ENCODE data around the gene OAT. TPM values are rescaled to one million over a fixed set of nuclear protein-coding genes. Genes with fewer than 3 reads are reported as not detected.

Gene OAT
- total and polyA plus RNA-seq, 2 donors from 2014 or later: 44.1 to 76.6 TPM

DNA sequence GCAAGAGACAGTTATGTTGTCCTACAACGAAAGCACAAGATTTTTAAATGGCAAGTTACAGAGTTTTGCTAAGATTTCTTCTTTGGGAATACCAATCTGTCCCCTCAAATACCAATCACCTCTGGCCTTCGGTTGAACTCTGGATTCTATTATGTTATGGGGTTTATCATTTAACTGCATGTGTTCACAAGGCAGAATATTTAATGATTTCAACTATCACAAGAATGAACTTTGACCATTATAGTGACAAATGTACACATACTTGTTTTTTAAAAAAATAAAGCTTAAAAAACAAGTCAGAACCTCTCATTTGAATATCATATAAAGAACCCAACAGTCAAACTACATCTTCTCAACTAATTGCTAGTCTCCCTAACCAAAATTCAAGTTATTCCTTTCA, 11.3 kb downstream of the OAT start:
- Histone ChIP-seq H3K9me3 (ENCODE audit: control insufficient read depth in 2 of 3, insufficient read depth in 1 of 3, low read length in 3 of 3) (no peaks in the 10 kb centered on the region), H3K27me3 (ENCODE audit: control insufficient read depth, insufficient read depth, low read length) (no peaks in the 10 kb centered on the region), H3K27ac (ENCODE audit: low read depth in 2 of 2, low read length in 2 of 2) (no peak overlapping the region), H3K9ac (ENCODE audit: low read length in 3 of 3) (no peak overlapping the region), H3K36me3 (ENCODE audit: control insufficient read depth in 2 of 3, insufficient read depth in 3 of 3, low read length in 3 of 3) (peaks cover 0 to 30% (median 8%) of the 10 kb centered on the region in 3 donors), H3K4me1 (ENCODE audit: control insufficient read depth in 2 of 3, insufficient read depth in 2 of 3, low read depth in 1 of 3, low read length in 3 of 3) (no peaks in the 10 kb centered on the region), H3K4me3 (ENCODE audit: low read length in 3 of 3) (no peak overlapping the region)
- FAIRE-seq (no peak), DNase-seq (no peak)
- intact Hi-C loops (cut with DNase I): no loop called here
- TF ChIP-seq, protein P1, sequence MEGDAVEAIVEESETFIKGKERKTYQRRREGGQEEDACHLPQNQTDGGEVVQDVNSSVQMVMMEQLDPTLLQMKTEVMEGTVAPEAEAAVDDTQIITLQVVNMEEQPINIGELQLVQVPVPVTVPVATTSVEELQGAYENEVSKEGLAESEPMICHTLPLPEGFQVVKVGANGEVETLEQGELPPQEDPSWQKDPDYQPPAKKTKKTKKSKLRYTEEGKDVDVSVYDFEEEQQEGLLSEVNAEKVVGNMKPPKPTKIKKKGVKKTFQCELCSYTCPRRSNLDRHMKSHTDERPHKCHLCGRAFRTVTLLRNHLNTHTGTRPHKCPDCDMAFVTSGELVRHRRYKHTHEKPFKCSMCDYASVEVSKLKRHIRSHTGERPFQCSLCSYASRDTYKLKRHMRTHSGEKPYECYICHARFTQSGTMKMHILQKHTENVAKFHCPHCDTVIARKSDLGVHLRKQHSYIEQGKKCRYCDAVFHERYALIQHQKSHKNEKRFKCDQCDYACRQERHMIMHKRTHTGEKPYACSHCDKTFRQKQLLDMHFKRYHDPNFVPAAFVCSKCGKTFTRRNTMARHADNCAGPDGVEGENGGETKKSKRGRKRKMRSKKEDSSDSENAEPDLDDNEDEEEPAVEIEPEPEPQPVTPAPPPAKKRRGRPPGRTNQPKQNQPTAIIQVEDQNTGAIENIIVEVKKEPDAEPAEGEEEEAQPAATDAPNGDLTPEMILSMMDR (IDR thresholded peaks at IDR 0.05; ENCODE audit: borderline replicate concordance, extremely low read depth, insufficient read depth): no peak

DNA sequence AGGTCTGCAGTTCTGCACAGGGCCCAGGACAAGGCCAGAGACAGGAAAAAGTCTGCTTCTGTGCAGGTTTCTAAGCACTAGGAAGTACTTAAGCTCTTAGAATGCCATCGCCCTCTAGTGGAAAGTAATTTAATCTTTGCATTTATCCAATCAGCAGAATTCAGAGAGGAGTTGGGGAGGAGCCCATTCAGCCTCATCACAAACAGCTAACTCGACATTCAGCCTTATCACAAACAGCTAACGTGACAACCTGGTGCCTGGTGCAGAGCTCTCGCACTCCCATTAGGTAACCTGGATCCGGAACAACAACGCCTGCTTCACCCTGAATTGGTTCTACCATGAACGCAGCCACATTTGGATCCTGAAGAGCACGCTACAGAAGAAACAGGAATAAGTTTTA, 15.2 kb downstream of the OAT start:
- Histone ChIP-seq H3K36me3 (ENCODE audit: control insufficient read depth in 2 of 3, insufficient read depth in 3 of 3, low read length in 3 of 3) (peaks cover 0 to 45% (median 17%) of the 10 kb centered on the region in 3 donors), H3K4me1 (ENCODE audit: control insufficient read depth in 2 of 3, insufficient read depth in 2 of 3, low read depth in 1 of 3, low read length in 3 of 3) (no peaks in the 10 kb centered on the region), H3K27me3 (ENCODE audit: control insufficient read depth, insufficient read depth, low read length) (no peaks in the 10 kb centered on the region), H3K9ac (ENCODE audit: low read length in 3 of 3) (no peak overlapping the region), H3K4me3 (ENCODE audit: low read length in 3 of 3) (no peak overlapping the region), H3K27ac (ENCODE audit: low read depth in 2 of 2, low read length in 2 of 2) (no peak overlapping the region), H3K9me3 (ENCODE audit: control insufficient read depth in 2 of 3, insufficient read depth in 1 of 3, low read length in 3 of 3) (no peaks in the 10 kb centered on the region)
- TF ChIP-seq, protein P1 (IDR thresholded peaks at IDR 0.05; ENCODE audit: borderline replicate concordance, extremely low read depth, insufficient read depth): peak; percentile 18
- intact Hi-C loops (cut with DNase I): no loop called here
- peak in 2 of 5 donors; percentile 93 for DNase-seq
- FAIRE-seq: no peak

DNA sequence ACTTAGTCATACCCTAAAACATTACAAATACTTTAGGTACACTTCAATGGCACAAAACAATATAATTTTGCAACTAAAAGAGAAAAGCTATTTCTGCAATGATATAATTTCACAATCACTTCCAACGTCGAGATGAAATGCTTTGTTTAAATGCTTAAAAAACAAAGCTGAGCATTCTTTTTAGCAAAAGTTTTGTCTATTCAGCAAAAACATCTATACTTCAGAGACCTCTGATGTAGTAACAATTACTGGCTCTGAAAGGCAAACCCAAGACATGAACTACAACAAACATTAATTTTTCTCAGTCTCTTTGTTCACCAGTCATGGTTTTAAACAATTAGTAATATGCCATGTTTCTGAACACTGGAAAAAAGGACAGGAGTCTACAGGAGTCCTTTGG, 16.4 kb downstream of the OAT start:
- intact Hi-C loops (cut with DNase I): no loop called here
- DNase-seq (no peak), FAIRE-seq (no peak)
- Histone ChIP-seq H3K4me3 (ENCODE audit: low read length in 3 of 3) (no peak overlapping the region), H3K36me3 (ENCODE audit: control insufficient read depth in 2 of 3, insufficient read depth in 3 of 3, low read length in 3 of 3) (peaks cover 0 to 45% (median 17%) of the 10 kb centered on the region in 3 donors), H3K9ac (ENCODE audit: low read length in 3 of 3) (no peak overlapping the region), H3K4me1 (ENCODE audit: control insufficient read depth in 2 of 3, insufficient read depth in 2 of 3, low read depth in 1 of 3, low read length in 3 of 3) (no peaks in the 10 kb centered on the region), H3K27me3 (ENCODE audit: control insufficient read depth, insufficient read depth, low read length) (no peaks in the 10 kb centered on the region), H3K27ac (ENCODE audit: low read depth in 2 of 2, low read length in 2 of 2) (no peak overlapping the region), H3K9me3 (ENCODE audit: control insufficient read depth in 2 of 3, insufficient read depth in 1 of 3, low read length in 3 of 3) (no peaks in the 10 kb centered on the region)
- TF ChIP-seq, protein P1 (IDR thresholded peaks at IDR 0.05; ENCODE audit: borderline replicate concordance, extremely low read depth, insufficient read depth): no peak

DNA sequence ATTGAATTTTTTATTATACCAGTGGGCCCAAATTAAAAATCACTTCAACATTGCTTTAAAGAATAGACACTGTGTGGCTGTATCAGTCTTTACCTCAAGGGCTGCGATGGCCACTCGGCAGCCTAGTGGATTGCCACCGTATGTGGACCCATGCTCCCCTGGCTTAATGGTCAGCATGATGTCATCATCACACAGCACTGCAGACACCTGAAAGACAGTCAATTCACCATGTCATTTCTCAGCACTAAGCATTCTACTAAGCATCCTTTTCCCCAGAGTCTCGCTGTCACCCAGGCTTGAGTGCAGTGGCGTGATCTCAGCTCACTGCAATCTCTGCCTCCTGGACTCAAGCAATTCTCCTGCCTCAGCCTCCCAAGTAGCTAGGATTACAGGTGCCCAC, 17.1 kb downstream of the OAT start:
- FAIRE-seq (no peak), DNase-seq (no peak)
- no peak overlapping the region for H3K27ac ChIP-seq (ENCODE audit: low read depth in 2 of 2, low read length in 2 of 2)
- no peak overlapping the region for H3K4me3 ChIP-seq (ENCODE audit: low read length in 3 of 3)
- no peaks in the 10 kb centered on the region for H3K27me3 ChIP-seq (ENCODE audit: control insufficient read depth, insufficient read depth, low read length)
- no peaks in the 10 kb centered on the region for H3K9me3 ChIP-seq (ENCODE audit: control insufficient read depth in 2 of 3, insufficient read depth in 1 of 3, low read length in 3 of 3)
- no peaks in the 10 kb centered on the region for H3K4me1 ChIP-seq (ENCODE audit: control insufficient read depth in 2 of 3, insufficient read depth in 2 of 3, low read depth in 1 of 3, low read length in 3 of 3)
- H3K9ac ChIP-seq (ENCODE audit: low read length in 3 of 3): no peak overlapping the region
- peaks cover 0 to 39% (median 17%) of the 10 kb centered on the region in 3 donors for H3K36me3 ChIP-seq (ENCODE audit: control insufficient read depth in 2 of 3, insufficient read depth in 3 of 3, low read length in 3 of 3)
- intact Hi-C loops (cut with DNase I): no loop called here
- TF ChIP-seq, protein P1 (IDR thresholded peaks at IDR 0.05; ENCODE audit: borderline replicate concordance, extremely low read depth, insufficient read depth): no peak

Data from kidney (tissue), 14 donors.